ENCODE results near the gene ANO3.

DNA sequence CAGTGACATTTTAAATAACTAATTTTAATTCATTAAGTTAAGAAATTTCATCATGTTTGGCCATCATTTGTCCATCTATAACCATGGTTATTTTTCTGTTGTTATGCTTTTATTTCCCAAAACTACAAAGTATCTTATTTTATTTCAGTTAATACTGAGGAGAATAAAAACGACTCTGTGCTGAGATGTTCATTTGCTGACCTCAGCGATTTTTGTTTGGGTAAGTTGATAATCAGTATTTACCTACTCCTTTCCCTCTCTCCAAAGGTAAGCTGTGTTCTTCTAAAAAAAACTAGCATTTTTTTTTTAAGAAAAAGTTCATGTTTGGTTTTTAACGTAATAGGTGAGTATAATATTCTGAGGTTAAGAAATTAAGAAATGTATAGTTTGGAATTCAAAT, 111.7 kb downstream of the ANO3 start:
- TF ChIP-seq, protein P1, sequence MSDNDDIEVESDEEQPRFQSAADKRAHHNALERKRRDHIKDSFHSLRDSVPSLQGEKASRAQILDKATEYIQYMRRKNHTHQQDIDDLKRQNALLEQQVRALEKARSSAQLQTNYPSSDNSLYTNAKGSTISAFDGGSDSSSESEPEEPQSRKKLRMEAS (IDR thresholded peaks at IDR 0.05): no peak
- TF ChIP-seq, protein P2, sequence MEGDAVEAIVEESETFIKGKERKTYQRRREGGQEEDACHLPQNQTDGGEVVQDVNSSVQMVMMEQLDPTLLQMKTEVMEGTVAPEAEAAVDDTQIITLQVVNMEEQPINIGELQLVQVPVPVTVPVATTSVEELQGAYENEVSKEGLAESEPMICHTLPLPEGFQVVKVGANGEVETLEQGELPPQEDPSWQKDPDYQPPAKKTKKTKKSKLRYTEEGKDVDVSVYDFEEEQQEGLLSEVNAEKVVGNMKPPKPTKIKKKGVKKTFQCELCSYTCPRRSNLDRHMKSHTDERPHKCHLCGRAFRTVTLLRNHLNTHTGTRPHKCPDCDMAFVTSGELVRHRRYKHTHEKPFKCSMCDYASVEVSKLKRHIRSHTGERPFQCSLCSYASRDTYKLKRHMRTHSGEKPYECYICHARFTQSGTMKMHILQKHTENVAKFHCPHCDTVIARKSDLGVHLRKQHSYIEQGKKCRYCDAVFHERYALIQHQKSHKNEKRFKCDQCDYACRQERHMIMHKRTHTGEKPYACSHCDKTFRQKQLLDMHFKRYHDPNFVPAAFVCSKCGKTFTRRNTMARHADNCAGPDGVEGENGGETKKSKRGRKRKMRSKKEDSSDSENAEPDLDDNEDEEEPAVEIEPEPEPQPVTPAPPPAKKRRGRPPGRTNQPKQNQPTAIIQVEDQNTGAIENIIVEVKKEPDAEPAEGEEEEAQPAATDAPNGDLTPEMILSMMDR (IDR thresholded peaks at IDR 0.05; ENCODE audit: low read depth, low read length, missing input control): no peak
- TF ChIP-seq RAD21 (IDR thresholded peaks at IDR 0.05) (no peak), SP1 (IDR thresholded peaks at IDR 0.05) (no peak)
